ENCODE data around the gene CARMIL3. TPM values are rescaled to one million over a fixed set of nuclear protein-coding genes. Genes with fewer than 3 reads are reported as not detected.

The CARMIL3 gene
- total and polyA plus RNA-seq, 2 of the 4 experiments (the other 2 are of a cell fraction) = under 0.01 TPM; not detected in 1

DNA sequence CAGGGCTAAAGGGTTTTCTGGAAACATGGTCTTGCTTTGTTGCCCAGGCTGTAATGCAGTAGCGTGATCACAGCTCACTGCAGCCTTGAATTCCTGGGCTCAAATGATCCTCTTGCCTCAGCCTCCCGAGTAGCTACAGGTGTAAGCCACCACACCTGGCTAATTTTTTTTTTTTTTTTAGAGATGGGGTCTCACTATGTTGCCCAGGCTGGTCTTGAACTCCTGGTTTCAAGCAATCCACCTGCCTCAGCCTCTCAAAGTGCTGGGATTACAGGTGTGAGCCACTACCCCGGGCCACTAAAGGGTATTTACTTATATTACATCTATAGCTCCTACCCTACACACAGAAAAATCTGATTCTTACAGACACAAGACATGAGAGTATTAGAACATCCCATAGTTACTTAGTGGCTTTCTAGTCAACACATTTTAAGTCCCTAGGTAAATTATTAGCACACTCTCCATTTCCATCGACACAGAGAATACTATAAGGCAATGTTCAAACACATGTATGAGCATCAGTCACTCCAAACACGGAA, 56.6 kb downstream of the CARMIL3 start:
- DNase-seq (no peak), ATAC-seq (ENCODE audit: low read depth) (no peak; the same call in 1 of the 2 replicates)
- 100% methylated on average over 1 of the region's 5 CpGs; no CpG with 5 or more reads in 1 of the 2 experiments for WGBS, 2 experiments (ENCODE audit: extremely low coverage in 2 of 2, insufficient read length in 1 of 2)
- no peak overlapping the region for H2AK9ac ChIP-seq (replicated peaks; ENCODE audit: low read depth, low read length, poor library complexity)
- no peak overlapping the region for H2AK5ac ChIP-seq (ENCODE audit: low read depth, low read length)
- no peak overlapping the region for H3K14ac ChIP-seq (replicated peaks; ENCODE audit: low read depth, low read length)
- no peak overlapping the region for H4K5ac ChIP-seq (ENCODE audit: low read depth, low read length)
- H2BK15ac ChIP-seq (ENCODE audit: low read depth, low read length) = no peak overlapping the region
- H3K23ac ChIP-seq (ENCODE audit: low read depth, low read length) = no peak overlapping the region
- TF ChIP-seq POLR2A (IDR thresholded peaks at IDR 0.05; ENCODE audit: low read depth, low read length) = no peak
- no peak for TF ChIP-seq CEBPB (IDR thresholded peaks at IDR 0.05; ENCODE audit: low read depth, low read length)
- TF ChIP-seq, protein P1, sequence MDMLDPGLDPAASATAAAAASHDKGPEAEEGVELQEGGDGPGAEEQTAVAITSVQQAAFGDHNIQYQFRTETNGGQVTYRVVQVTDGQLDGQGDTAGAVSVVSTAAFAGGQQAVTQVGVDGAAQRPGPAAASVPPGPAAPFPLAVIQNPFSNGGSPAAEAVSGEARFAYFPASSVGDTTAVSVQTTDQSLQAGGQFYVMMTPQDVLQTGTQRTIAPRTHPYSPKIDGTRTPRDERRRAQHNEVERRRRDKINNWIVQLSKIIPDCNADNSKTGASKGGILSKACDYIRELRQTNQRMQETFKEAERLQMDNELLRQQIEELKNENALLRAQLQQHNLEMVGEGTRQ (IDR thresholded peaks at IDR 0.05; ENCODE audit: low read depth, low read length) = no peak
- H3K9me1 ChIP-seq (ENCODE audit: insufficient read depth, low read length) = no peaks in the 10 kb centered on the region
- H2BK20ac ChIP-seq (ENCODE audit: low read depth, low read length) = no peak overlapping the region
- H4K8ac ChIP-seq (ENCODE audit: low read depth in 2 of 2, low read length in 2 of 2) = peak overlapping the region in 1 of 2 experiments; percentile 65; a peak in 1 of 4 replicates
- peaks cover 6% of the 10 kb centered on the region for H3K36me3 ChIP-seq (ENCODE audit: control insufficient read depth, insufficient read depth, low read length)
- H2BK120ac ChIP-seq (ENCODE audit: low read depth, low read length) = no peak overlapping the region
- no peak overlapping the region for H3K27ac ChIP-seq (ENCODE audit: insufficient read depth, low read length)
- intact Hi-C loops (cut with micrococcal nuclease) (loop anchor here (1.0 kb wide), 2 partner anchors 50 to 94 kb away; no protein-coding TSS in a partner anchor), in situ Hi-C loops (cut with MboI; ENCODE audit: low sequenced_read_pairs) (no loop called here), dilution Hi-C loops (cut with HindIII; ENCODE audit: low sequenced_read_pairs, unreplicated experiment) (no loop called here)
- peak overlapping the region; percentile 77 for H2AFZ ChIP-seq (replicated peaks; ENCODE audit: low read length, poor library complexity)
- no peaks in the 10 kb centered on the region for H3K4me1 ChIP-seq (ENCODE audit: control insufficient read depth, insufficient read depth, low read length)
- H3K27me3 ChIP-seq (ENCODE audit: control insufficient read depth, insufficient read depth, low read length) = no peaks in the 10 kb centered on the region
- no peaks in the 10 kb centered on the region for H4K20me1 ChIP-seq (ENCODE audit: insufficient read depth, low read length)
- no peak overlapping the region for H3K9ac ChIP-seq (ENCODE audit: low read depth, low read length)
- no peaks in the 10 kb centered on the region; the same call in 1 of the 2 replicates for H3K9me3 ChIP-seq (ENCODE audit: control insufficient read depth, insufficient read depth, low read length)
- no peak overlapping the region for H3K4me2 ChIP-seq (ENCODE audit: low read depth, low read length)
- no peaks in the 10 kb centered on the region for H3K79me1 ChIP-seq (ENCODE audit: low read depth in 1 of 2, low read length in 2 of 2)
- no peak overlapping the region for H3K18ac ChIP-seq (ENCODE audit: low read depth, low read length)
- no peak overlapping the region for H3K4ac ChIP-seq (ENCODE audit: low read depth, low read length)
- no peak overlapping the region for H4K91ac ChIP-seq (ENCODE audit: insufficient read depth, low read depth, low read length)
- no peak overlapping the region for H3K4me3 ChIP-seq (ENCODE audit: insufficient read depth, low read depth, low read length)
- BruUV-seq (replicated peaks) = no TSS peak
- H2BK5ac ChIP-seq (ENCODE audit: low read depth, low read length, poor library complexity, severe bottlenecking) = no peak overlapping the region
- no peak overlapping the region for H3K56ac ChIP-seq (ENCODE audit: extremely low read depth, insufficient read depth, low read length)
- ChIA-PET CTCF (interaction anchor here (0.5 to 3.9 kb wide), 23 partner anchors 10 to 257 kb away, joined by 3 to 41 read pairs (median 4); partner anchors contain the start of genes CARMIL3, EMC9, IRF9 and PCK2), POLR2A (ENCODE audit: unreplicated experiment) (interaction anchor here (0.7 kb wide), 1 partner anchor 28 kb away, joined by 3 read pairs; no protein-coding TSS in a partner anchor)

Data from IMR-90 (cell line).